Gastrocnemius medialis (tissue), 4 donors: ENCODE data around the gene CBX1. TPM values are rescaled to one million over a fixed set of nuclear protein-coding genes. Genes with fewer than 3 reads are reported as not detected.
"Not testable (repeated sequence)": the region's sequence is repeated elsewhere in the genome, so short reads cannot be mapped to it uniquely, and the experiment has no call there.

Experiments
- ATAC-seq, 2 donors: fragments of 150-250 bp; one replicate each; pipeline ENCODE4 v1.9.1; 2016
- DNase-seq, 2 donors: peaks; one replicate each; pipeline ENCODE4 v3.0.0-alpha.2; 2019
- H3K27ac ChIP-seq, 4 donors: fragments of 200-600 bp; sonication (generic); 1 replicate in 1 of 4; 2 replicates in 3 of 4; pipeline ENCODE4 v1.5.1; 2016 to 2018; ENCODE audit warnings: mild to moderate bottlenecking in 2 of 4, moderate library complexity in 1 of 4
- H3K27me3 ChIP-seq, 3 donors: fragments of 200-600 bp; sonication (generic) in 2 of 3; 1 replicate in 1 of 3; 2 replicates in 2 of 3; pipeline versions ENCODE4 v1.5.1 to v1.6.0; 2016 to 2019; ENCODE audit warnings: mild to moderate bottlenecking in 1 of 3, moderate library complexity in 1 of 3
- H3K36me3 ChIP-seq, 2 donors: fragments of 200-600 bp; sonication (generic) in 1 of 2; one replicate each; pipeline ENCODE4 v1.5.1; 2017 to 2018
- H3K4me1 ChIP-seq, 2 donors: fragments of 200-600 bp; sonication (generic) in 1 of 2; one replicate each; pipeline ENCODE4 v1.5.1; 2016 to 2017; ENCODE audit warnings: mild to moderate bottlenecking in 2 of 2
- H3K4me3 ChIP-seq, 4 donors: fragments of 200-600 bp; sonication (generic) in 3 of 4; 1 replicate in 1 of 4; 2 replicates in 3 of 4; pipeline ENCODE4 v1.5.1; 2016 to 2019; ENCODE audit warnings: mild to moderate bottlenecking in 2 of 4
- H3K9me3 ChIP-seq, 3 donors: fragments of 200-600 bp; sonication (generic) in 2 of 3; 1 replicate in 1 of 3; 2 replicates in 2 of 3; pipeline ENCODE4 v1.5.1; 2016 to 2019
- CTCF ChIP-seq, 5 experiments: fragments of 450-650 bp in 3 of 5; fragments of 200-600 bp in 2 of 5; sonication (generic) in 2 of 5; IDR thresholded peaks in 4 of 5; conservative IDR thresholded peaks in 1 of 5; 1 replicate in 4 of 5; 2 replicates in 1 of 5; pipeline ENCODE4 v1.5.1; 2016 to 2019; ENCODE audit warnings: antibody characterized with exemption in 5 of 5, mild to moderate bottlenecking in 3 of 5, moderate library complexity in 3 of 5
- POLR2A ChIP-seq, 2 donors: fragments of 450-650 bp; IDR thresholded peaks; one replicate each; pipeline ENCODE4 v1.6.1; 2017; ENCODE audit warnings: antibody characterized with exemption in 2 of 2, mild to moderate bottlenecking in 2 of 2, moderate library complexity in 2 of 2
- in situ Hi-C, 4 donors: fragments of 200-750 bp; cut with MboI; loops; one replicate each; pipeline versions ENCODE4 v1.15.0 to v1.8.0; 2017; ENCODE audit warnings: low sequenced_read_pairs in 4 of 4
- intact Hi-C: fragments of 100-400 bp; cut with DNase I; formaldehyde crosslinking; loops from one replicate; pipeline ENCODE4 v1.15.1; 2023; ENCODE audit warnings: low total_unique reads
- total RNA-seq, 4 donors: library from RNA; depleted of rRNA; stranded (reverse); fragments of >200 nt; gene quantifications; one replicate each; pipeline versions ENCODE4 v1.1.0 to v1.2.3, GENCODE V29; 2016

CBX1 gene
- total RNA-seq, 4 donors from 2014 or later, result 26.0 to 34.1 (median 27.7) TPM

GRCh38 chr17:48036693-48037035 is 64.6 kb downstream of the CBX1 start:
- TF ChIP-seq POLR2A (IDR thresholded peaks at IDR 0.05) (no peak), CTCF (IDR thresholded peaks at IDR 0.05 in 4 of 5, conservative IDR thresholded peaks at IDR 0.05 in 1 of 5) (no peak)
- no peaks in the 10 kb centered on the region for H3K9me3 ChIP-seq
- DNase-seq (no peak), ATAC-seq (no peak)
- H3K4me1 ChIP-seq, result peaks cover 12 to 13% of the 10 kb centered on the region in 2 donors
- H3K27ac ChIP-seq, result peak overlapping the region; percentile 87 to 94 (median 93)
- in situ Hi-C loops, result no loop called here
- intact Hi-C loops, result no loop called here
- H3K36me3 ChIP-seq, result peaks cover 0 to 9% of the 10 kb centered on the region in 2 donors
- no peaks in the 10 kb centered on the region for H3K27me3 ChIP-seq
- H3K4me3 ChIP-seq, result peak overlapping the region; percentile 72 to 88 (median 80)

- H3K9me3 ChIP-seq, intact Hi-C loops, ATAC-seq, H3K27me3 ChIP-seq, H3K27ac ChIP-seq, H3K36me3 ChIP-seq, DNase-seq, H3K4me3 ChIP-seq: not testable (repeated sequence)
- peaks cover 12 to 13% of the 10 kb centered on the region in 2 donors for H3K4me1 ChIP-seq
- in situ Hi-C loops, result loop anchor here in 2 of 4 donors (5.0 kb wide), 1 partner anchor 38 kb away; no protein-coding TSS in a partner anchor
Measured at GRCh38 chr17:48034734-48035133, 66.5 kb downstream of the CBX1 start.

- DNase-seq (no peak), ATAC-seq (no peak)
- H3K4me3 ChIP-seq, result no peak overlapping the region
- no peak for TF ChIP-seq POLR2A (IDR thresholded peaks at IDR 0.05)
- no peak for TF ChIP-seq CTCF (IDR thresholded peaks at IDR 0.05 in 4 of 5, conservative IDR thresholded peaks at IDR 0.05 in 1 of 5)
- intact Hi-C loops, result no loop called here
- in situ Hi-C loops, result loop anchor here in 2 of 4 donors (5.0 kb wide), 1 partner anchor 40 kb away; no protein-coding TSS in a partner anchor
- no peaks in the 10 kb centered on the region for H3K27me3 ChIP-seq
- no peaks in the 10 kb centered on the region for H3K9me3 ChIP-seq
- H3K4me1 ChIP-seq, result peaks cover 9 to 11% of the 10 kb centered on the region in 2 donors
- peaks cover 0 to 9% of the 10 kb centered on the region in 2 donors for H3K36me3 ChIP-seq
- no peak overlapping the region for H3K27ac ChIP-seq
Measured at GRCh38 chr17:48031966-48032365, 69.3 kb downstream of the CBX1 start.

GRCh38 chr17:48030531-48030930 is 70.7 kb downstream of the CBX1 start:
- no peaks in the 10 kb centered on the region for H3K9me3 ChIP-seq
- DNase-seq (no peak), ATAC-seq (no peak)
- peaks cover 16 to 19% of the 10 kb centered on the region in 2 donors for H3K4me1 ChIP-seq
- H3K27me3 ChIP-seq, result no peaks in the 10 kb centered on the region
- H3K27ac ChIP-seq, result no peak overlapping the region
- intact Hi-C loops (no loop called here), in situ Hi-C loops (loop anchor here in 2 of 4 donors (5.0 kb wide), 1 partner anchor 42 kb away; no protein-coding TSS in a partner anchor)
- peaks cover 0 to 9% of the 10 kb centered on the region in 2 donors for H3K36me3 ChIP-seq
- H3K4me3 ChIP-seq, result no peak overlapping the region
- TF ChIP-seq POLR2A (IDR thresholded peaks at IDR 0.05) (no peak), CTCF (IDR thresholded peaks at IDR 0.05 in 4 of 5, conservative IDR thresholded peaks at IDR 0.05 in 1 of 5) (no peak)

GRCh38 chr17:48028736-48029135 is 72.5 kb downstream of the CBX1 start:
- H3K27ac ChIP-seq, result no peak overlapping the region
- TF ChIP-seq CTCF (IDR thresholded peaks at IDR 0.05 in 4 of 5, conservative IDR thresholded peaks at IDR 0.05 in 1 of 5) (no peak), POLR2A (IDR thresholded peaks at IDR 0.05) (no peak)
- ATAC-seq, result no peak
- no peak overlapping the region for H3K4me3 ChIP-seq
- in situ Hi-C loops (loop anchor here in 2 of 4 donors (5.0 kb wide), 2 partner anchors 44 to 99 kb away; no protein-coding TSS in a partner anchor), intact Hi-C loops (loop anchor here (5.0 kb wide), 2 partner anchors 131 to 589 kb away; partner anchors contain the start of genes HOXB8 and SP2)
- H3K36me3 ChIP-seq, result peaks cover 0 to 9% of the 10 kb centered on the region in 2 donors
- no peak for DNase-seq
- peaks cover 27 to 32% of the 10 kb centered on the region in 2 donors for H3K4me1 ChIP-seq
- H3K9me3 ChIP-seq, result no peaks in the 10 kb centered on the region
- H3K27me3 ChIP-seq, result no peaks in the 10 kb centered on the region
